HepG2 (cell line): Measurements from ENCODE around the gene STUB1. TPM values are rescaled to one million over a fixed set of nuclear protein-coding genes. Genes with fewer than 3 reads are reported as not detected.

Experiments used
- KLF15 ChIP-seq: sonication (generic); formaldehyde crosslinking; IDR thresholded peaks from 2 replicates; pipeline ENCODE4 v1.8.1; 2023; ENCODE audit warnings: borderline replicate concordance, mild to moderate bottlenecking, inconsistent platforms, missing genetic modification reagents, mixed read lengths
- PHF21A ChIP-seq: sonication (generic); formaldehyde crosslinking; IDR thresholded peaks from 2 replicates; pipeline ENCODE4 v1.5.0; 2020; ENCODE audit warnings: mild to moderate bottlenecking, missing genetic modification reagents
- PRMT3 ChIP-seq: sonication (generic); formaldehyde crosslinking; IDR thresholded peaks from 2 replicates; pipeline ENCODE4 v1.8.1; 2022; ENCODE audit warnings: low read depth, mild to moderate bottlenecking, moderate library complexity, missing genetic modification reagents, borderline replicate concordance
- RBFOX2 ChIP-seq: fragments of 200-400 bp; formaldehyde crosslinking; IDR thresholded peaks from 2 replicates; pipeline ENCODE4 v1.6.1; 2017; ENCODE audit warnings: low read depth, mild to moderate bottlenecking, low read length
- TBX3 ChIP-seq: fragments of 450-650 bp; IDR thresholded peaks from 2 replicates; pipeline ENCODE4 v1.6.1; 2017; ENCODE audit warnings: antibody characterized with exemption, mild to moderate bottlenecking, inconsistent platforms, borderline replicate concordance
- ZNF333 ChIP-seq: sonication (generic); formaldehyde crosslinking; IDR thresholded peaks from 2 replicates; pipeline ENCODE4 v1.4.0; 2020; ENCODE audit warnings: mild to moderate bottlenecking, missing genetic modification reagents, borderline replicate concordance
- ZNF790 ChIP-seq: sonication (generic); formaldehyde crosslinking; IDR thresholded peaks from 2 replicates; pipeline ENCODE4 v1.8.0; 2022; ENCODE audit warnings: missing genetic modification reagents, mild to moderate bottlenecking, borderline replicate concordance
- polyA plus RNA-seq, 8 experiments: library from polyadenylated mRNA; depleted of rRNA in 3 of 8; stranded (reverse) in 7 of 8; unstranded in 1 of 8; fragments of >200 nt; fragmentation: Illumina TruSeq in 4 of 8; extraction: Trizol in 4 of 8; gene quantifications; 2 replicates each; pipeline versions ENCODE4 v1.2.1 to v1.2.3, GENCODE V29; 2011 to 2016; ENCODE audit warnings: low read depth in 4 of 8, missing spikeins in 1 of 8, mixed read lengths in 1 of 8; ENCODE audit not compliant: insufficient read depth in 1 of 8
- total RNA-seq, 5 experiments: library from RNA; depleted of rRNA; stranded (reverse); fragments of >200 nt; fragmentation: Illumina TruSeq; extraction: Trizol; gene quantifications; 2 replicates each; pipeline ENCODE4 v1.2.3, GENCODE V29; 2016; ENCODE audit warnings: low read depth in 1 of 5
- TF ChIP-seq, protein P1 (sequence below): sonication (generic); formaldehyde crosslinking; IDR thresholded peaks from 2 replicates; pipeline ENCODE4 v1.9.0; 2021; ENCODE audit warnings: mild to moderate bottlenecking, missing genetic modification reagents

The STUB1 gene
- total and polyA plus RNA-seq, 2 of the 13 experiments (the other 11 are each of a cell fraction or from before 2014, with no cell fraction given) = 52.9 to 78.2 TPM

DNA sequence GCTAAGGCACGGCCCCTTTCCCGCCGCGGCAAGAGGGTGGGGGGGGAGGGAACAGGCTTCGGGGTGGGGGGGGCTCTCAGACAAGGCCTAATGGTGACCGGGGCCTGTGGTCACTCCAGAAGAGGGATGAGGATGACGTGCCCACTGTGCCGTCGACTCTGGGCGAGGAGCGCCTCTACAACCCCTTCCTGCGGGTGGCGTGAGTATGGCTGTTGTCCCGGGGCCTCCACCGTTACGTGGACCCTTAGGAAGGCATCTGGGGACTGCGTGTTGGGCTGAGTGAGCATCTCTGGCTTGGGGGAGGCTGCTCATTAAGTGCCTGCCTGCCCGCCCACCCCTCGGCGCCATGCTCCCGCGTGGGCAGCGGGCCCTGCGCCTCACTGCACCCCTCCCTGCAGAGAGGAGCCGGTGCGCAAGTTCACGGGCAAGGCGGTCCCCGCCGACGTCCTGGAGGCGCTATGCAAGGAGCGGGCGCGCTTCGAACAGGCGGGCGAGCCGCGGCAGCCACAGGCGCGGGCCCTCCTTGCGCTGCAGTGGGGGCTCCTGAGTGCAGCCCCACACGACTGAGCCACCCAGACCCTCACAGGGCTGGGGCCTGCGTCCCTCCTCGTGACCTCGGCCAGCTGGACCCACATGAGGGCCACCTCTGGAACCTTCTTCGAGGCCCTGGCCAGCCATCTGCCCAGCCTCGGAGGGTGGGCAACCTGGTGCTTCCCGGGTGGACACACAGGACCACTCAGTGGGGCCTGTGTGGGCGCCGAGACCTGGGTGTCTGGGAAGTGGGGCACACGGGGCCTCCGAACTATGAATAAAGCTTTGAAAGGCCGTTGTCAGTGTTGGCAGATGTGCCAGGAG, 48.9 kb downstream of the STUB1 start (continued):
- TF ChIP-seq TBX3 (no peak), PHF21A (CRISPR knock-in tag) (no peak), PRMT3 (CRISPR knock-in tag) (no peak), ZNF333 (no peak), KLF15 (CRISPR knock-in tag) (no peak), RBFOX2 (peak; percentile 18; the same call in 1 of the 2 replicates), ZNF790 (CRISPR knock-in tag) (no peak)
- TF ChIP-seq, protein P1, sequence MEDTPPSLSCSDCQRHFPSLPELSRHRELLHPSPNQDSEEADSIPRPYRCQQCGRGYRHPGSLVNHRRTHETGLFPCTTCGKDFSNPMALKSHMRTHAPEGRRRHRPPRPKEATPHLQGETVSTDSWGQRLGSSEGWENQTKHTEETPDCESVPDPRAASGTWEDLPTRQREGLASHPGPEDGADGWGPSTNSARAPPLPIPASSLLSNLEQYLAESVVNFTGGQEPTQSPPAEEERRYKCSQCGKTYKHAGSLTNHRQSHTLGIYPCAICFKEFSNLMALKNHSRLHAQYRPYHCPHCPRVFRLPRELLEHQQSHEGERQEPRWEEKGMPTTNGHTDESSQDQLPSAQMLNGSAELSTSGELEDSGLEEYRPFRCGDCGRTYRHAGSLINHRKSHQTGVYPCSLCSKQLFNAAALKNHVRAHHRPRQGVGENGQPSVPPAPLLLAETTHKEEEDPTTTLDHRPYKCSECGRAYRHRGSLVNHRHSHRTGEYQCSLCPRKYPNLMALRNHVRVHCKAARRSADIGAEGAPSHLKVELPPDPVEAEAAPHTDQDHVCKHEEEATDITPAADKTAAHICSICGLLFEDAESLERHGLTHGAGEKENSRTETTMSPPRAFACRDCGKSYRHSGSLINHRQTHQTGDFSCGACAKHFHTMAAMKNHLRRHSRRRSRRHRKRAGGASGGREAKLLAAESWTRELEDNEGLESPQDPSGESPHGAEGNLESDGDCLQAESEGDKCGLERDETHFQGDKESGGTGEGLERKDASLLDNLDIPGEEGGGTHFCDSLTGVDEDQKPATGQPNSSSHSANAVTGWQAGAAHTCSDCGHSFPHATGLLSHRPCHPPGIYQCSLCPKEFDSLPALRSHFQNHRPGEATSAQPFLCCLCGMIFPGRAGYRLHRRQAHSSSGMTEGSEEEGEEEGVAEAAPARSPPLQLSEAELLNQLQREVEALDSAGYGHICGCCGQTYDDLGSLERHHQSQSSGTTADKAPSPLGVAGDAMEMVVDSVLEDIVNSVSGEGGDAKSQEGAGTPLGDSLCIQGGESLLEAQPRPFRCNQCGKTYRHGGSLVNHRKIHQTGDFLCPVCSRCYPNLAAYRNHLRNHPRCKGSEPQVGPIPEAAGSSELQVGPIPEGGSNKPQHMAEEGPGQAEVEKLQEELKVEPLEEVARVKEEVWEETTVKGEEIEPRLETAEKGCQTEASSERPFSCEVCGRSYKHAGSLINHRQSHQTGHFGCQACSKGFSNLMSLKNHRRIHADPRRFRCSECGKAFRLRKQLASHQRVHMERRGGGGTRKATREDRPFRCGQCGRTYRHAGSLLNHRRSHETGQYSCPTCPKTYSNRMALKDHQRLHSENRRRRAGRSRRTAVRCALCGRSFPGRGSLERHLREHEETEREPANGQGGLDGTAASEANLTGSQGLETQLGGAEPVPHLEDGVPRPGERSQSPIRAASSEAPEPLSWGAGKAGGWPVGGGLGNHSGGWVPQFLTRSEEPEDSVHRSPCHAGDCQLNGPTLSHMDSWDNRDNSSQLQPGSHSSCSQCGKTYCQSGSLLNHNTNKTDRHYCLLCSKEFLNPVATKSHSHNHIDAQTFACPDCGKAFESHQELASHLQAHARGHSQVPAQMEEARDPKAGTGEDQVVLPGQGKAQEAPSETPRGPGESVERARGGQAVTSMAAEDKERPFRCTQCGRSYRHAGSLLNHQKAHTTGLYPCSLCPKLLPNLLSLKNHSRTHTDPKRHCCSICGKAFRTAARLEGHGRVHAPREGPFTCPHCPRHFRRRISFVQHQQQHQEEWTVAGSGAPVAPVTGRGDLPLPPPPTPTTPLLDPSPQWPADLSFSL (CRISPR knock-in tag) = no peak
